ENCODE measurements around the gene SPRR2G. TPM values are rescaled to one million over a fixed set of nuclear protein-coding genes. Genes with fewer than 3 reads are reported as not detected.

SPRR2G gene
- total RNA-seq = not detected

DNA sequence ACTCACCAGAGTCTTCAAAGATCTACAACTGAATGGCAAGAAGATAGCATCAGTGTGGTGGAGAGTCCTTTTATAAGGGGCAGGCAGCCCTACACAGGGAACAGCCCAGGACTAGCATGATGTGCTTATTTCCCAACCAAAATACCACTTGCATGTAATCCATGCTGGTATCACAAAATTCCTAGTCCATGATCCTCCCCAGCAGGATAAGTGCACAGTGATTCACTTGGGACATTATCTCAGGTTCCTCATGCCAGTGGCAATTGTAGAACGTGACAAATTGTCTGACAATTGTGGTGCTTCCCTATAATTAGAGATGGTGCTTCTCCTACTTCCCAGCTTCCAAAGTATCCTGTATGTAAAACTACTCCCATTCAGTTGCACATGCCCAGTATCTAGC lies at the start of gene SPRR2G:
Gene SPRR2G, minus strand, starts transcription at position 45 of the 400 bp plus-strand sequence. CDS start 780 bp downstream, outside the sequence.

DNA sequence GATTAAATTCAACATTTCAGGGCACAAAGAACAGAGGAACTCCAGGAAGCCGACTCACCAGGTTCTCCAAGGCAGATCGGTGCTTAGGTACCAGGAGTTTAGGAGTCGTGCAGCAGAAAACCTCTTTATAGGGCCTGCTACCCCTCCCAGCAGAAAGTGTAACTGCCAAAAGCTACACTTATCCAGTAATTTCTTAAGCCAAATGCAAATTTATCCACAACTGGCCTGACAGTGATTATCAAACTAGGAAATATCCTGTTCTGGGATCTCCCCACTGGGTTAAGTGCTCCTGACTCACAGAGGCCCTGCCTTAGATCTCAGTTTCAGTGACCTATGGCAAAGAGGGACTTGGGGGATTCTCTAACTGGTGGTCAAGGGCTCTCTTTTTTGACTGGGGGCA lies 37.3 kb downstream of the SPRR2G start, which contains the start of gene SPRR2F:
Gene SPRR2F, minus strand, starts transcription at position 101 of the 400 bp plus-strand sequence. CDS start 783 bp downstream, outside the sequence.

Small RNA genes within 50 kb of the gene (small RNA-seq; reads per million reads assigned to genes)
- gene SPRR2C (ENCODE audit: low replicate concordance) = not detected

Other genes with a start within 250 kb of the SPRR2G start
- 0.35 TPM for gene IVL, start 242.3 kb downstream of the SPRR2G start, total RNA-seq
- not detected for gene SPRR5, start 203.7 kb downstream of the SPRR2G start, total RNA-seq
- gene SPRR4, start 180.2 kb downstream of the SPRR2G start, total RNA-seq = not detected
- gene SPRR1A, start 166.8 kb downstream of the SPRR2G start, total RNA-seq = not detected
- gene SPRR3, start 149.1 kb downstream of the SPRR2G start, total RNA-seq = 0.58 TPM
- gene SPRR1B, start 119.7 kb downstream of the SPRR2G start, total RNA-seq = not detected
- not detected for gene SPRR2D, start 109.8 kb downstream of the SPRR2G start, total RNA-seq
- not detected for gene SPRR2A, start 93.4 kb downstream of the SPRR2G start, total RNA-seq
- gene SPRR2B, start 79.3 kb downstream of the SPRR2G start, total RNA-seq = not detected
- gene SPRR2E, start 56.4 kb downstream of the SPRR2G start, total RNA-seq = not detected
- gene SPRR2F, start 37.4 kb downstream of the SPRR2G start, total RNA-seq = not detected
- not detected for gene LELP1, start 52.5 kb upstream of the SPRR2G start, total RNA-seq
- not detected for gene PRR9, start 66.7 kb upstream of the SPRR2G start, total RNA-seq
- not detected for gene LORICRIN, start 108.8 kb upstream of the SPRR2G start, total RNA-seq
- gene PGLYRP3, start 162.1 kb upstream of the SPRR2G start, total RNA-seq = not detected
- gene PGLYRP4, start 198.0 kb upstream of the SPRR2G start, total RNA-seq = not detected
- 258 TPM for gene S100A9, start 207.0 kb upstream of the SPRR2G start, total RNA-seq
- gene S100A12, start 224.7 kb upstream of the SPRR2G start, total RNA-seq = 32.5 TPM
- 89.2 TPM for gene S100A8, start 240.2 kb upstream of the SPRR2G start, total RNA-seq